SU-DHL-6 (cell line): ENCODE data around the gene ABCD1.

Experiments used
- H2AFZ ChIP-seq: fragments of 200-600 bp; sonication (generic); 2 replicates; pipeline ENCODE4 v1.6.1; 2014; ENCODE audit warnings: low read depth, mild to moderate bottlenecking, moderate library complexity, mixed read lengths, antibody characterized with exemption, low read length; ENCODE audit not compliant: severe bottlenecking
- H3F3A ChIP-seq: fragments of 200-600 bp; shearing (Covaris generic); 2 replicates; pipeline ENCODE4 v1.6.0; 2016; ENCODE audit warnings: antibody characterized with exemption, mild to moderate bottlenecking; ENCODE audit not compliant: insufficient read depth
- H3K27ac ChIP-seq: fragments of 200-600 bp; sonication (generic); 2 replicates; pipeline ENCODE4 v1.5.1; 2016; ENCODE audit warnings: low read depth, mild to moderate bottlenecking, low read length, moderate library complexity, mixed read lengths
- H3K27me3 ChIP-seq: fragments of 200-600 bp; sonication (generic), shearing (Covaris generic); 2 replicates; pipeline ENCODE4 v1.6.0; 2014; ENCODE audit warnings: mild to moderate bottlenecking, low read length
- H3K36me3 ChIP-seq: fragments of 200-600 bp; sonication (generic); 2 replicates; pipeline ENCODE4 v1.6.1; 2014; ENCODE audit warnings: mild to moderate bottlenecking, low read length, mixed read lengths
- H3K4me2 ChIP-seq: fragments of 300-600, 200-600 bp; shearing (Covaris generic), sonication (generic); 2 replicates; pipeline ENCODE4 v1.6.0; 2014; ENCODE audit warnings: low read length, low read depth, mild to moderate bottlenecking; ENCODE audit not compliant: poor library complexity, severe bottlenecking
- H3K4me3 ChIP-seq: fragments of 200-600 bp; sonication (generic); 2 replicates; pipeline ENCODE4 v1.5.1; 2014; ENCODE audit warnings: antibody characterized with exemption, low read length, mild to moderate bottlenecking, mixed read lengths; ENCODE audit not compliant: insufficient read depth, poor library complexity, severe bottlenecking
- H3K79me2 ChIP-seq: fragments of 200-600 bp; sonication (generic); 2 replicates; pipeline ENCODE4 v1.6.1; 2014; ENCODE audit warnings: mild to moderate bottlenecking, low read length, moderate library complexity; ENCODE audit not compliant: insufficient read depth
- H3K9ac ChIP-seq: fragments of 200-600 bp; sonication (generic); 2 replicates; pipeline ENCODE4 v1.7.0; 2014; ENCODE audit warnings: mild to moderate bottlenecking, low read length
- H3K9me2 ChIP-seq: fragments of 200-600 bp; sonication (generic); replicated peaks from 2 replicates; pipeline ENCODE4 v1.6.1; 2014; ENCODE audit warnings: low read length; ENCODE audit not compliant: insufficient read depth
- H3K9me3 ChIP-seq: fragments of 200-600 bp; sonication (generic); 2 replicates; pipeline ENCODE4 v1.6.1; 2014; ENCODE audit warnings: low read length, mixed read lengths; ENCODE audit not compliant: insufficient read depth
- H4K20me1 ChIP-seq: fragments of 200-600 bp; sonication (generic); 2 replicates; pipeline ENCODE4 v1.6.1; 2014; ENCODE audit warnings: low read depth, mild to moderate bottlenecking, antibody characterized with exemption, low read length, moderate library complexity, mixed read lengths
- CTCF ChIP-seq: fragments of 200-600 bp; sonication (generic); IDR thresholded peaks from one replicate; pipeline ENCODE4 v1.5.1; 2017; ENCODE audit warnings: antibody characterized with exemption, mild to moderate bottlenecking, low read length, moderate library complexity; ENCODE audit not compliant: insufficient read depth, poor library complexity, severe bottlenecking
- EZH2phosphoT487 ChIP-seq: fragments of 200-600 bp; sonication (generic), shearing (Covaris generic); conservative IDR thresholded peaks from 2 replicates; pipeline ENCODE4 v1.6.1; 2018; ENCODE audit warnings: mild to moderate bottlenecking, antibody characterized with exemption, low read length, moderate library complexity, mixed read lengths

ABCD1 gene

GRCh38 chrX:153723351-153724251, 1.1 kb upstream of the ABCD1 start:
- H3K9ac ChIP-seq, result peak overlapping the region; percentile 72
- H2AFZ ChIP-seq, result peak overlapping the region; percentile 22
- peaks cover 19% of the 10 kb centered on the region for H3K79me2 ChIP-seq
- peak overlapping the region; percentile 65 for H3K4me2 ChIP-seq
- TF ChIP-seq EZH2phosphoT487, result no peak
- peak; percentile 32 for TF ChIP-seq CTCF
- no peaks in the 10 kb centered on the region for H3K9me3 ChIP-seq
- peak overlapping the region; percentile 74 for H3K4me3 ChIP-seq
- no peaks in the 10 kb centered on the region for H3K36me3 ChIP-seq
- no peaks in the 10 kb centered on the region for H4K20me1 ChIP-seq
- no peaks in the 10 kb centered on the region for H3K9me2 ChIP-seq
- H3F3A ChIP-seq, result no peaks in the 10 kb centered on the region
- H3K27ac ChIP-seq, result peak overlapping the region; percentile 45
- H3K27me3 ChIP-seq, result no peaks in the 10 kb centered on the region

GRCh38 chrX:153725039-153725831, 579 bp downstream of the ABCD1 start:
- no peaks in the 10 kb centered on the region for H3K9me2 ChIP-seq
- no peaks in the 10 kb centered on the region for H3F3A ChIP-seq
- peak overlapping the region; percentile 72 for H3K9ac ChIP-seq
- H3K36me3 ChIP-seq, result no peaks in the 10 kb centered on the region
- no peak overlapping the region for H3K27ac ChIP-seq
- H3K27me3 ChIP-seq, result no peaks in the 10 kb centered on the region
- peaks cover 19% of the 10 kb centered on the region for H3K79me2 ChIP-seq
- H3K4me2 ChIP-seq, result peak overlapping the region; percentile 61
- H3K4me3 ChIP-seq, result peak overlapping the region; percentile 74
- H2AFZ ChIP-seq, result no peak overlapping the region
- no peak for TF ChIP-seq CTCF
- TF ChIP-seq EZH2phosphoT487, result no peak
- no peaks in the 10 kb centered on the region for H3K9me3 ChIP-seq
- H4K20me1 ChIP-seq, result no peaks in the 10 kb centered on the region

- no peak overlapping the region for H3K4me3 ChIP-seq
- H3K9me2 ChIP-seq, result no peaks in the 10 kb centered on the region
- H3K27ac ChIP-seq, result no peak overlapping the region
- no peak overlapping the region for H2AFZ ChIP-seq
- no peaks in the 10 kb centered on the region for H3K36me3 ChIP-seq
- no peaks in the 10 kb centered on the region for H3K9me3 ChIP-seq
- no peaks in the 10 kb centered on the region for H3F3A ChIP-seq
- no peak overlapping the region for H3K9ac ChIP-seq
- peaks cover 19% of the 10 kb centered on the region for H3K79me2 ChIP-seq
- H3K27me3 ChIP-seq, result no peaks in the 10 kb centered on the region
- no peak overlapping the region for H3K4me2 ChIP-seq
- TF ChIP-seq EZH2phosphoT487 (no peak), CTCF (no peak)
- no peaks in the 10 kb centered on the region for H4K20me1 ChIP-seq
Measured at GRCh38 chrX:153725832-153726285, 1.2 kb downstream of the ABCD1 start.
